SK-N-DZ (cell line): ENCODE data around the gene SMG6.
"Not testable (repeated sequence)": the region's sequence is repeated elsewhere in the genome, so short reads cannot be mapped to it uniquely, and the experiment has no call there.

ENCODE experiments used
- DNase-seq: peaks from one replicate; pipeline ENCODE4 v3.0.0-alpha.2; 2015; ENCODE audit warnings: low spot score

The SMG6 gene

DNA sequence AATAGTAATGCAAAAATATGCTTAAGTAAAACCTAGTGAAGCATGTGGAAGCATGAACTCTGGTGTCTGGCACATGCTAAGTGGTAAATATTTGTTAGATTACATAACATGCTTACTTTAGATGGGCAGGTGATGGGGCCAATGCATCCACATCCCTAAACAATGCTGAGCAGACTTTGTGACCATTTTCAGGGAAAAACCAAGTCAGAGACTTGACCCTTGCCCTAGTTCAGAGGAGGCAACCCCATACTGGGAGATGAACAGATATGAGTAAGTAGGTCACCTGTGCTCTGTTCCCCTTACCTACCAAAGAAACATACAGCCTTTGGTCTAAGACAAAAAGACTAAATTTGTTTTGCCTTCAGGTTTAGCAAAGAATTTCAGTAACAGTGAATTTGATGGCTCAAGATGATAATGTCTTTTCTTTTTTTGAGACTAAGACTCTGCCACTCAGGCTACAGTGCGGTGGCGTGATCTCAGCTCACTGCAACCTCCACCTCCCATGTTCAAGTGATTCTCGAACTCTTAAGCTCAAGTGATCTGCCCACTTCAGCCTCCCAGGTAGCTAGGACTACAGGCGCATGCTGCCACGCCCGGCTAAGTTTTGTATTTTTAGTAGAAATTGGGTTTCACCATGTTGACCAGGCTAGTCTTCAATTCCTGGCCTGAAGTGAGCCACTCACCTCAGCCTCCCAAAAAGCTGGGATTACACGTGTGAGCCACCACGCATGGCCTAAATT is 157.3 kb downstream of the SMG6 start:
- DNase-seq: no peak

DNA sequence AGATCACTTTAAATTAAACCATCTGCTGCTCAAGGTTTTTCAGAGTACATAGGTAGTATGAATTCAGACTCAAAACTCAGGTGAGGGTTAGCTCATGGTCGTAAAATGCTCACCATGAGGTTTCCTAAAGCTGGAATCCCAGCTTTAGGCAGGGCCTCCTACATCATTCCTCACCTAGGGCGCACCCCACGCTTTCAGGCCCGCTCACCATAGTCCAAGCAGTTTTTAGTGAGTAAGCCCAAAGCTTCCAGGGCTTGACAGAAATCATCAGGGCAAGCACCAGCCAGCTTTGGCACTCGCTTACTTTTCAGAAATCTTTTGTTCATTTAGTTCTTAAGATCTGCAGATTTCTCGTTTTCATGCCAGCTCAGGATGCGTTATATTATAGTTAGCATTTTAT is 158.9 kb downstream of the SMG6 start:
- DNase-seq: no peak

DNA sequence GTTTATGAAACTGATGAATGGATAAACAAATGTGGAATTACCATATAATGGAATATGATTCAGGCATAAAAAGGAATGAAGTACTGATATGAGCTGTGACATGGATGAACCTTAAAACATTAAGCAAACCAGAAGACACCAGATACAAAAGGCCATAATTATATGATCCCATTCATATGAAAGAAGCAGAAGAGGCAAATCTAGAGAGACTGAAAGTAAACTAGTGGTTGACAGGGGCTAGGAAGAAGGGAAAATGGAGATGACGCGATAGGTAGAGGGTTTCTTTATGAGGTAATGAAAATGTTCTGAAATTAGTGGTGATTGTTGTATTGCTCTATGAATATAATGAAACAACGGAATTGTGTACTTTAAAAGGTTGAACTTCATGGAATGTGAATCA is 160.3 kb downstream of the SMG6 start:
- no peak for DNase-seq

DNA sequence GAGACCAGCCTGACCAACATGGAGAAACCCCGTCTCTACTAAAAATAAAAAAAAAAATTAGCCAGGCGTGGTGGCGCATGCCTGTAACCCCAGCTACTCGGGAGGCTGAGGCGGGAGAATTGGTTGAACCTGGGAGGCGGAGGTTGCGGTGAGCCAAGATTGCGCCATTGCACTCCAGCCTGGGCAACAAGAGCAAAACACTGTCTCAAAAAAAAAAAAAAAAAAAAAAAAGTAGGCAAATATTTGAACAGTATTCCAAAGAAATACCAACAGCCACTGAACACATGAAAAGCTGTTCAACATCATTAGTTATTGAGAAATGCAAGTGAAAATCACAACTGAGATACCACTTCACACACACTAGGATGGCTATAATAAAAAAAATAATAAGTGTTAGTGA is 160.9 kb downstream of the SMG6 start:
- not testable (repeated sequence) for DNase-seq

DNA sequence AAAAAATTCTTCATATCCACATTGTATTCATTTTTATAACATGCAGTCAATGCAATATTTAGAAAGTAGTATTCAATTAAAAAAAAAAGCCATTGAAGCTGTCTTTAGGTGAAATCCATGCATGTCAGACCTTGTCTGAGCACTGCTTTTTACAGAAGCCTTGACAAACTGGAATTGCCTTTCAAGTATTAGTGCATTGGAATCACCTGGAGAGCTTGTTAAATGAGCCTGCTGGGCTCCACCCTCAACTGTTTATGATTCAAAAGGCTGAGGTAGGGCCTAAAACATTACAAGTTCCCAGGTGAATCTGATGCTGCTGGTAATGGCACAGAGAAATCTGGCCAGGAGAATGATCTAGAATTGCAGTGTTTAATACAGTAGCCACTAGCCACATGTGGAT is 162.9 kb downstream of the SMG6 start:
- no peak for DNase-seq

DNA sequence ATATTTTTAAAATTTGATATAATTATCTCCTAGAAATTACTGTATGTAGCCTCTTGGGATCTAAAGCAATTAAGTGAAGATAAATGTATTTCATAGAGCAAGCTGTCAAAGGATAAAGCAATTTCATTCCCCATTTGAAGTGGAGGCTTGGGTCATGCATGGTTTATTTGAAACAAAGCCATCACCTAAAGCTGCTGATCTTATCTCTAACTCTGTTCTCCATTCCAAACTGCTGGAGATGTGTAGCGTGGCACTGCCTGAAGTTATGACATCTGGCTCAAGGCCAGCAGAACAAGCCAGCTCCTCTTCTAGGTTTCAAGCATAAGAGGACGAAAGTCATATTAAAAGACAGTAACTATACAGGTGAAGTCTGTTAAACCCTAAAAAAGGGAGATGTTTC is 164.8 kb downstream of the SMG6 start:
- DNase-seq: peak; percentile 97

DNA sequence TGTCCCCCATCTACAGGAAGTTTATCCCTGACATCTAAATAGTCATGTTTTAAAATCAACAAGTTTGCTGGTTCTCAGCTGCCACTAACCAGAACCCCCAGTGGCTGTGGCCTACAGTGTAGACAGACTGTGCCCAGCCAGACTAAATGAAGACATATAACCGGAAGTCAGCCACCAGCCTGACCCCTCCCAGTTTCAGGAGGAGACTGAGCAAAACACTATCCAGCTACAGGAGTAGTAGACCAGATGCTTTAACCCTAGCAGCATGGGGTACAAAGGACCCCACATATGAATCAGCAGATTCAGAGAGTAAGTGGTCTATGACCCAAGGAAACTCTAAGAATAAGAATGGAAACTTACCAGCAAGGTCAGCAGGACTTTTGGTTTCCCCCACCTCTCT is 165.3 kb downstream of the SMG6 start:
- DNase-seq: peak; percentile 95

DNA sequence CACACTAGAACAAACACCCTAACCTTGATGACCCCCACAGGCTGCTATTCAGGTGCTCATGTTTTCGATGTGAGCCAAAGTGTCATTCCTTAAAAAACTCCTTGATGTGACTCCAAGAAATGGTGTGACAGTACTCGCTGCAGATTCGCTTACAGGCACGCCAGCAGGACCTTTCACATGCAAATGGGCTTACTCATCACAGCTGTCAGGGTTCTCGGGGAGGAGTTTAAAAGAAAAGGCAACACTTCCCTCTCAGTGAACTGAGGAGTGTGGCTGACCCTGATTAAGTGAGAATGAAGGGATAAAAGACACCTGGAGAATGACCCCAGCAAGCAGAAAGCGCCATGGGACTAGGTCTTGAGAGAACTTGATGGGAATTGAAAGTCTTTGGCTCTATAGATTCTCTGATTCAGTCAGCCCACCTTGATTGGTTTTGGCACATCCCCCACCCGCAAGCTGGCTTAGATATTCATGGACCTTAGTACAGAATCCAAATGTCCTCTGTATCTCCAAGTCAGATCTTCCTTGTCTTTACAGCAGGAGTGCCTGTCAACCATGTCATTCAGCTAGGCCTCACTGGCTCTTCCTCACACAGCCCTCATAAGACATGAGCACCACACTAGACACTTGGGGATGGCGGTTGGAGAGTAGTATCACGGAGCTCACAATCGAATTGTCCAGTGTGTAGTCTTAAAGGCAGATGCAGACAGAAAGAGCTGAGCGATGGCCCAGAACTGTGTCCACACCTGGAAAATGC is 166.1 kb downstream of the SMG6 start:
- DNase-seq: peak; percentile 26

DNA sequence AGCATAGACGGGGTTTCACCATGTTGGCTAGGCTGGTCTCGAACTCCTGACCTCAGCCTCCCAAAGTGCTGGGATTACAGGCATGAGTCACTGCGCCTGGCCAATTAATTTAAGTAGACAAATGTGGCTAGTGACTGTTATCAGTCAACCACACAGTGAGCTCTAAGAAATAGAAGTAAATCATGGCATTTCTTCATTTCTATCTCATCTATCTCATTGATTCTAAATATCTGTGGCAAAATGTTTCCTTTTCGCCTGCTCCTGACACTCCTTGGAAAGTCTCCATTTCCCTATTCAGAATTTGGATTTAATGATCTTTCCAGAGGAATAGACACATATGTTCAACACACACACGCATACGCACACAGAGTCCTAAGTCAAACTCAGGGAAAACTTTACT is 167.3 kb downstream of the SMG6 start:
- no peak for DNase-seq

DNA sequence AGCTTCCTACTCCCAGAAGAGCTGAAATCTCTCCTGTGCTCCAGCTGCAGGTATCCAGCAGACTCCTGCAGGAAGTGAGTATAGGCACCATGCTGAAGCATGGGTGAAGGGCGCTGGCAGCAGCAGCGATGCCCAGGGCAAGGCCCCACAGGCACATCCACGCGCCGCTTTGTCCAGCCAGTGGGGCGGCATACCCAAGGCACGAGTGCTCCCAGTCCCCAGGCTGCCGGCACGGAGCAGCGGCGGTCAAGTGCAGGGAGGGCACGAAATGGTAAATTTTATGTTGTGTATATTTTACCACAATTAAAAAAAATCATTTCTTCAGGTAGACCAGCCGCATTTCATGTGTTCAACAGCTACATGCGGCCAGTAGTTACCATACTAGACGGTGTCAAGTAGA is 175.6 kb downstream of the SMG6 start:
- no peak for DNase-seq

DNA sequence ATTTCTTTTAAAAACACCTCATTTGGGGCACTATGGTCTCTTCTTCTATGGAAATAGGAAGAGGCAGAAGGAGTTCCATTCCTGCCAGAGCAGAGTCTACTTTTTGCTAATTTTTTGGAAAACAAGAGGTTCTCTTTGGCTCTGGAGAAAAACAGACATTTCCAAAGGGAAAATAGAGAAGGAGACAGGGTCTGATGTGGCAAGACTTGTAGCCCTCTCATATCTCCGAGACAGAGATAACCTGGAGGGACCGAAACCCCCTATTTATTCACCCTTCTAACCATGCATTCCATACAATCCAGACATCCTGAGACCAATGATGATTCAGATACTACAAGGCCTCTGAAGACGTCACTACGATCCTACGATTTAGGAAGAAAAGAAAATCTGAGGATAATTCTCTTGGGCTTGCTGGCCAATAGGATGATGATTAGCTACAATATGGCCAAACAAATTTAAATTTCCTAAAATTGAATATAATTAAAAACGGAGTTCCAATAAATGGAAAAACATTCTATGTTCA is 178.5 kb downstream of the SMG6 start:
- no peak for DNase-seq

DNA sequence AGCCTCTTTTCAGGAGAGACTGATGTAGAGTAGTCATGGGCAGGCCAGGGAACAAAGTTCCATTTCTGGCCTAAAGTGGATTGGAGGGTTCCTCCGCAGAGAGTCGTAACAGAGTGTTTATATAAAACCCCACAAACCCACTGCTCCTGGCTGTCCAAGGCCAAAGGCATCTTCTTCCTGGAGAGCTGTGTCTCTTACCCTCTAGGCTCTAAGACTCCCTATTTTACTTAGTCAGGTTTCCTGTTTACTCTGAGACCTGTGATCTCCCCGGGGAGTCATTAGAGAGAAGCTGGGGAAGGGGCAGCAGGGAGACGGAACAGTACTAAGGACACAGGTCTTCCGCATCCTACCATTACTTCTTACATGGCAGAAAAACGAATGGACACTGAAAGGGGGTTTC is 179.2 kb downstream of the SMG6 start:
- no peak for DNase-seq

DNA sequence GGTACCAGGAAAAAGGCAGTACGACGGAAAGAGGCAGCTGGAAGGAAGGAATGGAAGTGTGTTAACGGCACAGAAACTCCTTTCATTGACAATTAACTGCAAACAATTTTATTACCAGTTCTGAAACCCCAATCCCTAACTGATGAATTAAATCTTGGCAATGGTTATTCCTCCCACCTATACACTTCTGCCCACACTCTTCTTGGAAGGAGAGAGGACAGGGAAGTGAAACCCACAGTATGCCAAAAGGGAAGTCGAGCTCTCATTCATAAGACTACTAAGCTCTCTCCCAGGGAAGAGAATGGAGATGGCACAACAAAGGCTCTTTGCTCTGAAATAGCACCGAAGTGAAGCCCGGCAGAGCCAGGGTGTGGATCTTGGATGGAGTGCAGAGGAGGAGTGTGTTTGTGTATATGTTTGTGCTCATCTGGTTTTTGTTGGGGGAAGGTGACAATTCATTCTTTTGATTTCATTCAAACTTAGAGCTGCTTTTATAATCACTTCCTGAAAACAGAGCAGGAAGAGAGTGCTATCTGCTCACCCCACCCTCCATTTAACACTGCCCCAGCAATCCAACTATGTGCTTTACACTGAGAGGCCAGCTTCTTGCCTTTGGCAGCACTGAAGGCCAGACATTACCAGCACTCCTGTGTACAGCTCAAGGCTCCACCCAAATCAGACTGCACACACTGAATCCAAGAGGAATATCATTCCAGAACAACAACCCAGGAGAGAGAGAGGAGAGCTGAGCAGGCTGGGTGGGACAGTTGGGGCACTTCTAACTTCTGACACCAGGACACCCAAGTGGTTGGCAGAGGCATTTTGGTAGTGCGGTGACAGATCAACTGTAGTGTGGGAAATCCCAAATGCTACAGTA is 180.0 kb downstream of the SMG6 start:
- no peak for DNase-seq

DNA sequence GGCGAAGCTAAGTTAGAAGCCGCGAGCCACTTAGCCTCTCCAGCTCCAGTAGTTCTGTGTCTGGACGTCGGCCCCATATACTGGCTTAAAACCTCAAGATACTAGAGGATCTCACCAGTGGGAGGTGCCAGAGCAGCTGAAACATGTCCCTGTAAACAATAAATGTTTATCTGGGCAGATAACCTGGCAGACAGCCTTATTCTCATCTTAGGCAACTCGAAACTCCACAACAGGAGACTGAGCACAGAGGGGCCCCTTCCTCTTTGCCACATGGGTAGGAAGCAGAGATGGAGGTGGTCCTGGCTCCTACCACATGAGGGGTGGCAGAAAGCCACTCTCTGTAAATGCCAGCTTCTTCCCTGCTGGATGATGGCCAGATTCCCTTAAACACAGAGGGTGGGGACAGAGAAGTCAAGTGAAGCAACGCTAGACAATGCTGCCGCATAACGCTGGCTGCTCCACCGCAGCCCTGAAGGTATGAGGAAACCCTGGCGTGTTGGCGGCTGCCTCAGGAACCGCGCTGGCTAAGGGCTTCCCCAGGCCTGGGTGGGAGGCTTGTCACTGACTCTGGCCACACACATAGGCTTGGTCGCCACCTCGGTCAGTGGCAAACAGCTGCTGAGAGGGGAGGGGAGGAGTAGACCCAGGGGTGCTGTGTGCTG is 180.8 kb downstream of the SMG6 start:
- DNase-seq: no peak

DNA sequence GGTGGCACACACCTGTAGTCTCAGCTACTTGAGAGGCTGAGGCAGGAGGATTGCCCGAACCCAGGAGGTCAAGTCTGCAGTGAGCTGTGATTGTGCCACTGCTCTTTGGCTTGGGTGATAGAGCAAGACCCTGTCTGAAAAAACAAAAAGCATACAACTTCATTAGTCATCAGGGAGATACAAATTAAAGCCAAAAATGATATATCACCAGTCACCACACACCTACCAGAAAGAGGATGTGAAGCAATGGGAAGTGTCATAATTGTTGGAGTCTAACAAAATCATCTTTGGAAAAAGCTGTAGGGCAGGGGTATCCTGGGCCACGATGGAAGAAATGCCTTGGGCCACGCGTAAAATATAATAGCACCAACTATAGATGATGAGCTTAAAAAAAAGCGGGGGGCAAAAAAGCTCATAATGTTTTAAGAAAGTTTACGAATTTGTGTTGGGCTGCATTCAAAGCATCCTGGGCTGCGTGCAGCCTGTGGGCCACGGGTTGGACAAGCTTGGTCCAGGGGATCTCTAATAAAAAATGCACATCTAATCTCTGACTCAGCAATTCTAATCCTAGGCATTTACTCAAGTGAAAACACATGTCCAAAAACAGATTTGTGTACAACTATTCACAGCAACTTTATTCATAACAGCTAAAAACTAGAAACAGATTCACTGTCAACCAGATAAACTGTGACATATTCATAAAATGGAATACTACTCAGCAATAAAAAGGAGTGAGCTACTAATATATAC is 182.8 kb downstream of the SMG6 start:
- no peak for DNase-seq

DNA sequence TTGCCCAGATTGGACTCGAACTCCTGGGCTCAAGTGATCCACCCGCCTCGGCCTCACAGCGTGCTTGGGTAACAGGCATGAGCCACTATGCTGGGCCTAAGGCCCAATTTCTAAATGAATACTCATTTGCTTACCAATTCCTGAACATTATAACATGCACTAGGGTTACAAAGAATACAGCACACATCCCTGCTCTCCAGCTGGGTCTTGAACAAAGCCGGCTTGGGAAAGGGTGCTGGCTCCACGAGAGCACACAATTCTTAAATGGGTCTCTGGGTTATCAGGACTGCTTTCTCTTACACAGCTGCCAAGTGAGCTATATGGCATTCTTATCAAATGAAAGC is 190.3 kb downstream of the SMG6 start:
- no peak for DNase-seq

DNA sequence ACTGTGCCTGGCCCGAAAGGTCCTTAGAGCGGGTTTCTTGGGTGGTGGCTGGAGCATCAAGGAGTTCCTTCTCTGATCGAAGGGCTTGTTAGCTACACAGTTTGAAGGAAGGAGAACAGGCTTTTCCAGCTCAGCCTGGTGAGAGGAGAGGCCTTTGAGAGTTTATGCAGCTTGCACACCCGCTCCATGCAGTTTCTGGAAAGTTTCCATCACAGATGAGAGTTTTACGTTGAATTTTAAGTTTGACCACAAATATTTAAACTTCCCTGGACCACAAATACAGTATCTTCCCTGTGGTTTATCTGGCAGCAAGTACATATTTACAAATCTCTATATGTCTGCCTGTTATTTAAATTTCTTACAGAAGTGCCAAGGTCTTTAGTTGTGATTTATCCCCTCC is 191.9 kb downstream of the SMG6 start:
- no peak for DNase-seq

DNA sequence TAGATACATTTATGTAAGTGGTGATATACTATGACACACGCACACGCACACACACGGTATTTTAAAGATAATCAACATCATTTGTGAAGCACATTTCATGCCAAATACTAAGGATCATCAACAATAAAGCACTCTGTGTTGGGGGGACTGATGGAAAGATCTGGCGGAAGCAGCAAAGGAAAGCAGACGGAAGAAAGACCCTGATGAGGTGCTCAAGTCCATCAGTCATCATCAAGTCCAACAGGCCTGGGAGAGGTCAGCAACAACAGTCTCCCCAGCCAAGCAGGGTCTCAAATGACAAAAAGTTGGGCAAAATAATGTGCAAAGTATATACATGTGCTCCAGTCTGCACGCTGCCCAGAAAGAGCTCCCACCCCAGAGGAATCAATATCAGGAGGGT is 193.1 kb downstream of the SMG6 start:
- DNase-seq: no peak

DNA sequence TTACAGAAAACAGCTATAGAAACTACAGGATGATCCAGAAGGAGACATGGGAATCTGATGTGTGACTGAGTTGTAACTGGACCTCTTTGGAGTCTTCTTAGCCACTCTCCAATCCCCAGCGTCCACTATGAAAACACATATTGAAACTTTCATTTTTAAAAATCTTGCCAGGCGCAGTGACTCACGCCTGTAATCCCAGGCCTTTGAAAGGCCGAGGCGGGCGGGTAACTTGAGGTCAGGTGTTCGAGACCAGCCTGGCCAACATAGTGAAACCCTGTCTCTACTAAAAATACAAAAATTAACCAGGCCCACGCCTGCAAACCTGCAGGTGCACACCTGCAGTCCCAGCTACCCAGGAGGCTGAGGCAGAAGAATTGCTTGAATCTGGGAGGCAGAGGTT is 195.4 kb downstream of the SMG6 start:
- DNase-seq: no peak

DNA sequence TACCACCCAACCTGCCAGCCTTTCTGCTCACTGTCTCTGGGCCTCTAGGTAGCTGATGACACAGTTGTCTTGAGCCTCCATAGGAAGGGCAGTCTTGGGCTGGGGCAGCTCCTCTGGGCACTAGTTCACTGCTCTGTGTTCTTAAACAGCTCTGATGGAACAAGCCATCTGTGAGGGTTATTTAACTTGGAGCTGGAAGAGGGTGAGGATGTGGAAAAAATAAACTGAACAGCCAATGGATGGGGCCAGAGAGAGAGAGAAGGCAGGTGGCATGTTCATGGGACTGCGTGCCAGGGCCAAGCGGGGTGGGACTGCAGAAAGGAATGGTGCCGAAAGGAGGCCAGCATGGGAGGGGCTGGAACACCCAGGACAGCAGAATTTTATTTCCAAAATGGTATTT is 196.1 kb downstream of the SMG6 start:
- no peak for DNase-seq

DNA sequence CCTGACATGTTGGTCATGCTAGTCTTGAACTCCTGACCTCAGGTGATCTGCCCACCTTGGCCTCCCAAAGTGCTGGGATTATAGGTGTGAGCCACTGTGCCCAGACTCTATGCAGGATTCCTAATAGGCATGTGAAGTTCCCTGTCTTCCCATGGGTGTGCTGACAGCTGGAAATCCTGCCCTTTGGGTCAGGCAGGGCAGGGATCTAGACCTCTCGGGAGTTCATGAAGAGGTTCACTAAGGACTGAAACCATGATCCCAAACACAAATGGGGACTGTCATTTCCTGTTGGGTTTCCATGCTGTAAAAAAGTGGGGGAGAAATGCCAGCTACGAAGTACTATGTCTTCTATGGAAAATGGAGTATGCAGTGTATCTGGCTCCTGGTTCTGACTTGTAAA is 196.5 kb downstream of the SMG6 start:
- DNase-seq: no peak
